Right ventricle myocardium inferior (tissue), 1 donor: ENCODE results near the gene CGB2. TPM values are rescaled to one million over a fixed set of nuclear protein-coding genes. Genes with fewer than 3 reads are reported as not detected.

Experiments used
- microRNA-seq: library from miRNA; unstranded; fragments of <30 nt; microRNA quantifications from one replicate; pipeline ENCODE4 v1.2.0, GENCODE V29; 2020
- total RNA-seq: library from RNA; stranded (reverse); fragmentation: NEBNext Ultra II Directional; extraction: Animal tissue kit (Norgen Biotek cat#: 25700); gene quantifications from one replicate; pipeline ENCODE4 v1.2.1, GENCODE V29; 2021
- donor health status: DM: no; HTN: yes; CAD: no; lungs with severe emphysema.

CGB2 gene
- total RNA-seq, 1 donor from 2014 or later, result not detected

Small RNA genes lying within 50 kb of the gene (microRNA-seq; reads per million reads assigned to microRNA genes)
- not detected for gene MIR6798

Other genes starting within 250 kb of the CGB2 start
- 63.2 TPM for gene BCAT2, start 220.9 kb upstream of the CGB2 start, total RNA-seq
- gene HSD17B14, start 195.4 kb upstream of the CGB2 start, total RNA-seq, result 1.0 TPM
- gene PLEKHA4, start 163.3 kb upstream of the CGB2 start, total RNA-seq, result 23.8 TPM
- 64.8 TPM for gene PPP1R15A, start 159.5 kb upstream of the CGB2 start, total RNA-seq
- gene TULP2, start 133.1 kb upstream of the CGB2 start, total RNA-seq, result not detected
- 246 TPM for gene NUCB1, start 131.6 kb upstream of the CGB2 start, total RNA-seq
- not detected for gene DHDH, start 98.2 kb upstream of the CGB2 start, total RNA-seq
- gene BAX, start 77.0 kb upstream of the CGB2 start, total RNA-seq, result 22.4 TPM
- 1,007 TPM for gene FTL, start 66.6 kb upstream of the CGB2 start, total RNA-seq
- 99.1 TPM for gene GYS1, start 38.6 kb upstream of the CGB2 start, total RNA-seq
- 46.8 TPM for gene RUVBL2, start 38.0 kb upstream of the CGB2 start, total RNA-seq
- gene LHB, start 14.8 kb upstream of the CGB2 start, total RNA-seq, result not detected
- gene CGB3, start 7.6 kb upstream of the CGB2 start, total RNA-seq, result not detected
- not detected for gene CGB1, start 5.0 kb downstream of the CGB2 start, total RNA-seq
- not detected for gene CGB5, start 12.0 kb downstream of the CGB2 start, total RNA-seq
- not detected for gene CGB8, start 17.2 kb downstream of the CGB2 start, total RNA-seq
- gene CGB7, start 25.9 kb downstream of the CGB2 start, total RNA-seq, result not detected
- gene NTF4, start 32.9 kb downstream of the CGB2 start, total RNA-seq, result not detected
- gene KCNA7, start 40.8 kb downstream of the CGB2 start, total RNA-seq, result 0.81 TPM
- gene SNRNP70, start 53.6 kb downstream of the CGB2 start, total RNA-seq, result 110 TPM
- 21.1 TPM for gene LIN7B, start 82.5 kb downstream of the CGB2 start, total RNA-seq
- 1.8 TPM for gene C19orf73, start 87.3 kb downstream of the CGB2 start, total RNA-seq
- gene PPFIA3, start 87.7 kb downstream of the CGB2 start, total RNA-seq, result 4.1 TPM
- gene HRC, start 123.5 kb downstream of the CGB2 start, total RNA-seq, result 843 TPM
- 28.5 TPM for gene TRPM4, start 125.9 kb downstream of the CGB2 start, total RNA-seq